HG03280 (cell line): ENCODE results near the gene ZNF442.
A peak's percentile ranks its signal among the peaks of the same experiment; 100 is the strongest.
"Not testable (repeated sequence)": the region's sequence is repeated elsewhere in the genome, so short reads cannot be mapped to it uniquely, and the experiment has no call there.

ENCODE experiments used
- ATAC-seq: cut with Tn5 transposase; IDR thresholded peaks from one replicate; pipeline ENCODE4 v1.9.1; 2021; ENCODE audit warnings: mild to moderate bottlenecking, moderate library complexity; ENCODE audit not compliant: unreplicated experiment

ZNF442 gene

DNA sequence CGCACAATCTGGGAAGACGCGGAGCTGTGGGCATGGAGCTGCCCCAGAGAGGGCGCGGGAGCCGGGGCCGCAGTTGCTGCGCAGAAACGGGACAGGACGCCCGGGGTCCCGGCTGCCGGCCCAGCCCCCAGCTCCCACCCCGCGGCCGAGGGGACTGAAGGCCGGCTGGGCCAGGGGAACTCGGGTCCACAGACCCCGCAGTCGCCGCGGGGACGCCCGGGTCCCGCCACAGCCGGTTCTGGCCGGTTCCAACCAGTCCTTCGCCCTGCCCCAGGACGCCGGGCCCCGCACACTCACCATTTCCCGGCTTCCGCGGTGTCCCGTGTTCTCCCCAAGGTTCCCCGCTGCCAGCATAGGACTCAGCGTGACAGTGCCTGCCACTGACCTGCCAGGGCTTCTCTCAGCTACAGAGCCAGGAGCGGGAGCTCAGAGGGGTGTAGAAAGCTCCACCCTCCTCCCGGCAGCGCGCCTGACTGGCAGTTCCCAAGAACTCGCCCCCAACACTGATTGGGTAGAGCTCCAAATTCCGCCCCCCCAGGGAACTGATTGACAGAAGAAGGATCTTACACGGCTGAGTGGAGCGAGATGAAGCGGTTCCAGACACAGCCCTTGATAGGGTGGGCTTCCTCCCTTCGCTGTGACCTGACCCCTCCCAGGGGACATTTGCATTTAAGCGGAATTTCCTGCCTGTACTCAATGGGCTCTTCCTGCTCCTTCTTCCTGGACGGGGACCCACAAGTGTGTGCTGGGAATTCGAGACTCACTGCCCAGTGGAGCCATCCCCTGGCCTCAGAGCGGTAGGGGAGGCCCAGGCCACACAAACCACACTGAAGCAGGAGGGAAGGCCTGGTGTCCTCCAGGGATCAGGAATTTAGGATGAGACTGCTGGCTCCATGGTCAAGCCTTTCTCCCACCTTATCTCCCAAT is at the start of gene ZNF442:
Gene ZNF442, minus strand, starts transcription at position 448 of the 927 bp plus-strand sequence. CDS start 2,052 bp downstream, outside the sequence.
- ATAC-seq = peak; percentile 92

DNA sequence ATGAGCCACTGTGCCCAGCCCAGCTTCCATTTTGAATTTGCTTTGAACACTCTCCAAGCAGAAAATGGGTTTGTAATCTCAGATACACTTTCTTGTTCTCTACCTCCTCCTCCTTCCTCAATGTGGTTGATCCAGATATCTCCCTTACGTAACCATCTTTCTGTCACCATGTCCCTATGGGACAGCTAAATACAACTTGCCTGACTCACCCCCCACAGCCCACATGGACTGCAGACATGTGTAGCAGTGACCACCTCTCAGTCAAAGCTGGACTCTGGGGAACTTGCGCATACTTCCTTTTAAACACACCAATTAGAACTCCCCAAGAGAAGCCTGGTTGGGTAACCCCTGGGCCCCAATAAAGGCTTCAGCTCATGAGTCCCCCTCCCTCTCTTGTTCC is 46.4 kb upstream of the ZNF442 start:
- ATAC-seq = no peak

DNA sequence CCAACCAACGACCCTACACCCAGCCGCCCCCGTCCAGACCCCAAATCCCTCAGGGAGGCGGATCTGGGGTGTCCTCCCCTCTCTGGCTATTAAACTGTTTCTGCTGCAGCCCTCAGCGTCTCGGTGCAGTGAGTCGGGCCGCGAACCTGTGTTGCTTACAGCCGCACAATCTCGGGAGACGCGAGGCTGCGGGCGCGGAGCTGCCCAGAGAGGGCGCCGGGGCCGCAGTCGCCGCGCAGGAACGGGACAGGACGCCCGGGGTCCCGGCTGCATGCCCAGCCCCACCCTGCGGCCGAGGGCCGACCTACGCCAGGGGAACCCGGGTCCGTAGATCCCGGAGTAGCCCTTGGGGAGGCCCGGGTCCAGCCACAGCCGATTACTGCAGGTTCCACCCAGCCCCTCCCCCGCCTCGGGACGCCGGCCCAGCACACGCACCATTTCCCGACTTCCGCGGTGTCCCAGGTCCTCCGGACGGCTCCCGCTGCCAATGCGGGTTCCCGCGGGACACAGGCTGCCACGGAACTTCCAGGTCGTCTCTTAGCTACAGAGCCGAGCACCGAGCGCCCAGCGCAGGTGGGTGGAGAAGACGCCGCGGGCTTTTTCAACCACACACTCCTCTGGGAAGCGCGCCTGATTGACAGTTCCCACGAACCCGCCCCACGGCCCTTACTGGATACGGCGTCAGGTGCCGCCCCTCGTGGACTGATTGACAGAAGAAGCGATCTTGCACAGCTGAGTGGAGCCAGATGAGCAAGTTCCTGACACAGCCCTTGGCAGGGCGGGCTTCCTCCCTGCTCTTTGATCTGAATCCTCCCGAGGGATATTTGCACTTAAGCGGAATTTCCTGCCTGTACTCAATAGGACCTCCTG is 35.4 kb upstream of the ZNF442 start, which contains the start of gene ZNF799:
Gene ZNF799, minus strand, starts transcription at position 639 of the 870 bp plus-strand sequence. Its CDS starts 201 bp downstream, at position 438.
- ATAC-seq = peak; percentile 88

DNA sequence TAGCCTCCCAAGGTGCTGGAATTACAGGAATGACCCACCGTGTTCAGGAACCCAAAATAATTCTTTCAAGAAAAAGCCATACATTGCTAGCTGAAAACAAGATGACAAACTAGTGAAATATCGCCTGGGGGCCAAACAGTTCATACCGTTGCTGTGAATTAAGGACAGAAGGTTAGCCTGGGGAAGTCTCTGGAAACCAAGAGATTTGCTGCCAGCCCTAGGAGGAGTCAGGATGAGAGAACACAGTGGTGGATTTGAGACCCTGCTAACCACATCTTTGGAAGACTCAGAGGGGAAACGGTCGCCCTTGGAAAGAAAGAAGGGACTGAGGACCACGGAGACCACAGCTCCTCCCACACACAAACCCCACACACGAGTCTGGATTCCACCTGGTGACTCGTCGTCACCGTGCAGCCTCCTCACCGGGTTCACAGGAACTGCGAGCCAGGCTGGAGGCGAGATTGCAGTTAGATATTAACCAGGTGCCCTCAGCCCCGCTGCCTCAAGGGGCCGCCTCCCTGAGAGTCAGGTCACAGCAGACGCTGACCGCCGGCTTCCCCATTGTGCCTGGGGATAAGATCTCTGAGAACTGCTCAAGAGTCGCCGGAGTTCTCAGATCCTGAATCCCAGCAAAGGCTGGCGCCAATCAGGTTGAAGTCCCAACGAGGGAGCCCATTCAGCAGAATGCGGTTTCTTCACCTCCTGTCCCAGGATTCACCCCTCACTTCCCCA is 34.6 kb upstream of the ZNF442 start:
- ATAC-seq = peak; percentile 26

DNA sequence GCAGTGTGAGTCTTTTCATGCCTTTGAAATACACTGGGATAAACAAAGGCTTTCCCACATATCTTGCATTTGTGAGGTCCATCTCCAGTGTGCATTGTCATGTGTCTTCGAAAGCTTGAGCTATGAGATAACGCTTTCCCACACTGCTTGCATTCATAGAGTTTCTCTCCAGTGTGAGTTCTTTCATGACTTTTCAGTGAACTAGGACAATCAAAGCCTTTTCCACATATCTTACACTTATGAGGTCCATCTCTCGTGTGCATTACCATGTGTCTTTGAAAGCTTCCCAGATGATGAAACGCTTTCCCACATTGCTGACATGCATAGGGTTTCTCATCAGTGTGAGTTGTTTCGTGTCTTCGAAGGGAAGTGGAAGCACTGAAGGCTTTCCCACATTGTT is 25.7 kb upstream of the ZNF442 start:
- ATAC-seq = not testable (repeated sequence)

DNA sequence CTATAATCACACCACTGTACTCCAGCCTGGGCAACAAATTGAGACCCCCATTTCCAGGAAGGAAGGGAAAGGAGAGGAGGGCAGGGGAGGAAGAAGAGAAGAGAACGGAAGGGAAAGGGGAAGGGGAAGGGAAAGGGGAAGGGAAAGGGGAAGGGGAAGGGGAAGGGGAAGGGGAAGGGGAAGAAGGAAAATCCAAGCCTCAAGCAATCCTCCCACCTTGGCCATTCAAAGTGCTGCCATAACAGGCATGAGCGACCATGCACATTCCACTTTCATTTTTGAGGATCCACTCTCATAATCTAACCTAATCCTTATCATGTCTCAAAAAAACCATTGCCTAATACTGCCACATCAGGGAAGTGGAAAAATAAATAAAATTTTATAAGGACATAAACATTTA is 20.9 kb upstream of the ZNF442 start:
- ATAC-seq = not testable (repeated sequence)

DNA sequence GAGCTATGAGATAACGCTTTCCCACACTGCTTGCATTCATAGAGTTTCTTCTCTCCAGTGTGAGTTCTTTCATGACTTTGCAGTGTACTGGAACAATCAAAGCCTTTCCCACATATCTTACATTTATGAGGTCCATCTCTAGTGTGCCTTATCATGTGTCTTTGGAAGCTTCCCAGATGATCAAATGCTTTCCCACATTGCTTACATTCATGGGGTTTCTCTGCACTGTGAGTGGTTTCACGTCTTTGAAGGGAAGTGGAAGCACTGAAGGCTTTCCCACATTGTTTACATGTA is 14.9 kb upstream of the ZNF442 start:
- no peak for ATAC-seq

DNA sequence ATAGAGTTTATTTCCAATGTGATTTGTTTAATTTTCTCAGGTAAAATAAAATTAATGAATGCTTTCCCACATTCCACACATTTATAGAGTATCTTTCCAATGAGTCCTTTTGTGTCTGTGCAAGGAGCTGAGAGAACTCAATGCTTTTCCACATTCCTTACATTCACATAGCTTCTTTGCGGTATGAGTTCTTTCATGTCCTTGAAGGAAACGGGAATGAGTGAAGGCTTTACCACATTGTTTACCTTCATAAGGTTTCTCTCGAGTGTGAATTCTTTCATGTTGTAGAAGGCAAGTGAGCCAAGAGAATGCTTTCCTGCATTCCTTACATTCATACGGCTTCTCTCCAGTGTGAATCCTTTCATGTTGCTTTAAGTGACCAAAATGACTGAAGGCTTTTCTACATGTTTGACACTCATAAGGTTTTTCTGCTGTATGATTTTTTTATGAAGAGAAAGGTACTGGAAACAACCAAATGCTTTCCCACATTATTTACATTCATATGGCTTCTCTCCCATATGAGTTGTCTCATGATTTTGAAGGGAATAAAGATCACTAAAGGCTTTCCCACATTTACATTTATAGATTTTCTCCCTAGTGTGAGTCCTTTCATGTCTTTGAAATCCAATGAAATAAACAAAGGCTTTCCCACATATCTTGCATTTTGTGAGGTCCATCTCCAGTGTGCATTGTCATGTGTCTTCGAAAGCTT is 14.4 kb upstream of the ZNF442 start:
- no peak for ATAC-seq

DNA sequence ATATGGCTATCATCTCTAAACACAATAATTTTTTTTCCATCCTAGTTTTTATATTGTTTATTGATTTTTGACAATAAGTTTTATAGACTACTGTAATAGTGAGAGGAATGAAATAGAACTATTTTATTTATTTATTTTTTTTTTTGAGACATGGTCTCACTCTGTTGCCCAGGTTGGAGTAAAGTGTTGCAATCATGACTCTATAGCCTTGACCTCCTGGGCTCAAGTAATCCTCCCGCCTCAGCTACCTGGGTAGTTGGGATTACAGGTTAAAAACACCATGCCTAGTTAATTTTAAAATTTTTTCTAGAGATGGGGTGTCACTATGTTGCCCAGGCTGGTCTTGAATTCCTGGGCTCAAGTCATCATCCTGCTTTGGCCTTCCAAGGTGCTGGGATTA is 8.5 kb upstream of the ZNF442 start:
- ATAC-seq = no peak

DNA sequence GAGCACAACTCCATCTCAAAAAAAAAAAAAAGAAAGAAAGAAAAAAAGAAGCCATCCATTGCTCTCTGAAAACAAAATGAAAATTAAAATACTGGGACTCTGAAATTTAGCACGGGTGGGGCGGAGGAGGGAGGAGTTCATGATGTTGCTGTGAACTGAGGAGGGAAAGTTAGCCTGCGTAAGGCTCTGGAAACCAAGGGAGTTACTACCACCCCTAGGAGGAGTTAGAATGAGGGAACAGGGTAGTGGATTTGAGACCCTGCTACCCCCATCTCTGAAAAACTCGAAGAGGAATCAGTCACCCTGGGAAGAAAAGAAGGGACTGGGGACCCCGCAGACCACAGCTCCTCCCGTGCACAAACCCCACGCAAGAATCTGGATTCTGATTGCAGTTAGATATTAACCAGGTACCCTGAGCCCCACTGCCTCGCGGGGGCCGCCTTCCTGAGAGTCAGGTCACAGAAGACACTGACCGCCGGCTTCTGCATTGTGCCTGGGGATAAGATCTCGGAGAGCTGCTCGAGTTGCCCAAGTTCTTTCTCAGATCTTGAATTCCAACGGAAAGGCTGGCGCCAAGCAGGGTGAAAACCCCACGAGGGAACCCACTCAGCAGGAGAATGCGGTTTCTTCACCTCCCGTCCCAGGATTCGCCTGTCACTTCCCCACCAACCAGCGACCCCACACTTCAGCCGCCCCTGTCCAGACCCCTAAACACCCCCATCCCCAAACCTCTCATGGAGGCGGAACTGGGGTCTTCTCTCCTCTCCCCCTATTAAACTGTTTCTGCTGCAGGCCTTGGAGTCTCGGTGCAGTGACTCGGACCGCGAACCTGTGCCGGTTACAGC is 870 bp downstream of the ZNF442 start:
- ATAC-seq = no peak

DNA sequence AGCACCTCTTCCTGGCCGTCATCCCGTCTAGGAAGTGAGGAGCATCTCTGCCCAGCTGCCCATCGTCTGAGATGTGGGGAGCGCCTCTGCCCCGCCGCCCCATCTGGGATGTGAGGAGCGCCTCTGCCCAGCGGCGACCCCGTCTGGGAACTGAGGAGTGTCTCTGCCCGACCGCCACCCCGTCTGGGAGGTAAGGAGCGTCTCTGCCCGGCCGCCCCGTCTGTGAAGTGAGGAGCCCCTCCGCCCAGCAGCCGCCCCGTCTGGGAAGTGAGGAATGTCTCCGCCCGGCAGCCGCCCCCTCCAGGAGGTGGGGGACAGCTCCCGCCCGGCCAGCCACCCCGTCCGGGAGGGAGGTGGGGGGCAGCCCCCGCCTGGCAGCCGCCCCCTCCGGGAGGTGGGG is 3.2 kb downstream of the ZNF442 start:
- ATAC-seq = not testable (repeated sequence)

DNA sequence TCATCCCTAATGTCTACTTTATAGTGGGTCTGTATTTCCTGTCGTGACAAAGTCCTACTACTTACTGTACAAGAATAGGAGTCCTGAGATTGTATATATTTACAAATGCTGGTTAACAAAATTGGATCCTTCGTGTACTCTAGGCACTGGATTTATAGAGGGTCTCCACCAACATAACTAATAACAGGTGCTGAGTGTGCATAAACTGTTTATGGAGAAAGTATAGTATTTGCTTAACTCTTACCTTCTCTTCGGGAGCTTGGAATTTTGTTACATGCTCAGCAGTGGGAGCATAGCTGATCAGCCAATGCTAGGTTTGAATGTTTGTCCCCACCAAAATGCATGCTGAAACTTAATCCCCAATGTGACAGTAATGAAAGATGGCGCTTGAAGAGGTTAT is 12.1 kb downstream of the ZNF442 start:
- no peak for ATAC-seq

DNA sequence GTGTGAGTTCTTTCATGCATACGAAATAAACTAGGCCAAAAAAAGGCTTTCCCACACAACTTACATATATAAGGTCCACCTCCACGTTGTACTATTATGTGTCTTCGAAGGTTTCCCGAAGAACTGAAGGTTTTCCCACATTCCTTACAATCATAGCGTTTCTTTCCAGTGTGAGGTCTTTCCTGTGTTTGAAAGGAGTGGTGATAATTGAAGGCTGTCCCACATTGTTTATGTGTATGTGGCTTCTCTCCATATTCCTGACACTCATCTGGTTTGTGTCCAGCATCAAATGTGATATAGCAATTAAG is 14.6 kb downstream of the ZNF442 start:
- ATAC-seq = no peak

DNA sequence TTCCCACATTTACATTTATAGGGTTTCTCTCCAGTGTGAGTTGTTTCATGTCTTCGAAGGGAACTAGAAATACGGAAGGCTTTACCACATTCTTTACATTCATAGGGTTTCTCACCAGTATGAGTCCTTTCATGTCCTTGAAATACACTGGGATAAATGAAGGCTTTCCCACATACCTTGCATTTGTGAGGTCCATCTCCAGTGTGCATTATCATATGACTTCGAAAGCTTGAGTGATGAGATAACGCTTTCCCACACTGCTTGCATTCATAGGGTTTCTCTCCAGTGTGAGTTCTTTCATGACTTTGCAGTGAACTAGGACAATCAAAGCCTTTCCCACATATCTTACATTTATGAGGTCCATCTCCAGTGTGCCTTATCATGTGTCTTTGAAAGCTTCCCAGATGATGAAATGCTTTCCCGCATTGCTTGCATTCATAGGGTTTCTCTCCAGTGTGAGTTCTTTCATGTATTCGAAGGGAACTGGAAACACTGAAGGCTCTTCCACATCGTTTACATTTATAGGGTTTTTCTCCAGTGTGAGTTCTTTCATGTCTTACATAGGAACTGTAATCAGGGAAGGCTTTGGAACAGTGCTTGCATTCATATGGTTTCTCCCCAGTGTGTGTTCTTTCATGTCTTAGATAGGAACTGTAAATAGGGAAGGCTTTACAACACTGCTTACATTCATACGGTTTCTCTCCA is 15.1 kb downstream of the ZNF442 start:
- no peak for ATAC-seq

DNA sequence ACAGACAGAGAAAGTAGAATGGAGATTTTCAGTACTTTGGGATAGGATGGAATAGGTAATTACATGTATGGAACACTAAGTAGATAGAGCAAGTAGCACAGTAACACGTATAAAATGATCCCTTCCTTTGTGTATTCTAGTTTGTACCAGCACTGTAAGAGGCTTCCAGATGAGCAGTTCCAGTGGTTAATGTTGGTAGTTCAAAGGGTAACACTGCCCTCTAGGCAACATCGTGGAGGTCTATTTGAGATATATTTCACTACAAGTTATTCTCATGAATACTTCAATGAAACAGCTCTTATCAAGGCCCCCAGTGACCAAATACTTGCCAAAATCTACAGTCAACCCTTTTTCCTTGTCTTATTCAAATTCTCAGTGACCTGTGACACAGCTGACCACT is 18.6 kb downstream of the ZNF442 start:
- no peak for ATAC-seq

DNA sequence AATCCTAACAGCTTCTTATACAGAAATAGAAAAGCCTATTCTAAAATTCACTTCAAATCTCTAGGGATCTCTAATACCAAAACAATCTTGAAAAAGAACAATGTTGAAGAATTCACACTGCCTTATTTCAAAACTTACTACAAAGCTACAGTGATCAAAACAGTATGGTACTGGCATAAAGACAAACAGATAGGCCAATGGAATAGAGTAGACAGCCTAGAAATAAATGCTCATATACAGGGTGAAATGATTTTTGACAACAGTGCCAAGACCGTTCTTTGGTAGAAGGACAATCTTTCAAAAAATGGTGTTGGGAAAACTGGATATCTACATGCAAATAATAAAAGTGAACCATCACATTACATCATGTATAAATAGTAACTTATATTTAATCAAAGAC is 20.3 kb downstream of the ZNF442 start:
- no peak for ATAC-seq

DNA sequence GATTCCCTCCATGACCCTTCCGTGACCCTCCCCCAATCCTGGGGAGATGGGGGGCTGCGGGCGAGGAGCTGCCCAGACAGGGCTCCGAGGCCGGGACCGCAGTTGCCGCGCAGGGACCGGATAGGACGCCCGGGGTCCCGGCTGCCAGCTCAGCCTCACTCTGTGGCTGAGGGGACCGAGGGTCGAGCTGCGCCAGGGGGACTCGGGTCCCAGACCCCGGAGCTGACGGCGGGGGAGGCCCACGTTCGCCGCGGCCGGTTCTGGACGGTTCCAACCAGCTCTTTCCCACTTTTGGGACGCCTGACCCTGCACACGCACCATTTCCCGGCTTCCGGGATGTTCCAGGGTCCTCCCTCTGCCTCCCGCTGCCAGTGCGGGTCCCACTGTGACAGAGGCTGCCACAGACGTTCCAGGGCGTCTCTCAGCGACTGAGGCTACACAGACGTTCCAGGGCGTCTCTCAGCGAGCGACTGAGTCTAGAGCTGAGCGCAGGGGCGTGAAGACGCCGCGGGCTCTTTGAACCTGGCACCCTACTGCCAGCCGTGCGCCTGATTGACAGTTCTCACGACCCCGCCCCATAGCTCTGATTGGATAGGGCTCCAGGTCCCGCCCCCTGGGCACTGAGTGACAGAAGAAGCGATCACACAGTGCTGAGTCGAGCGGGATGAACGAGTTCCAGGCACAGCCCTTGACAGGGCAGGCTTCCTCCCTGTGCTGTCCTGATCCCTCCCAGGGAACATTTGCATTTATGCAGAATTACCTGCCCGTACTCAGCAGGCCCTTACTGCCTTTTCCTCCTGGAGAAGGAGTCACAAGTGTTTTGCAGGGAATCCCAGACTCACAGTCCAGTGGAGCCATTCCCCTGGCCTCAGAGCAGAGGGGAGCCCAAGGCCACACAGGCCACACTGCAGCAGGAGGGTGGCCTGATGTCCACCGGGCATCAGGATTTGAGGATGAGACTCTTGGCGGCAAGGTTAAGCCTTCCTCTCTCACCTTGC is 32.0 kb downstream of the ZNF442 start, which contains the start of gene ZNF563:
Gene ZNF563, minus strand, starts transcription at position 472 of the 998 bp plus-strand sequence. Its CDS starts 151 bp downstream, at position 321.
- peak; percentile 93 for ATAC-seq
